Liver (tissue), 9 donors: ENCODE data around the gene TESK2. TPM values are rescaled to one million over a fixed set of nuclear protein-coding genes. Genes with fewer than 3 reads are reported as not detected.

Source experiments
- DNase-seq: peaks from one replicate; pipeline ENCODE4 v3.0.0-alpha.2; 2017; ENCODE audit warnings: low spot score
- H3K27ac ChIP-seq, 2 donors: one replicate each; pipeline ENCODE4 v1.7.0; 2013; ENCODE audit warnings: inconsistent platforms in 2 of 2, low read length in 2 of 2, control low read depth in 1 of 2, low read depth in 1 of 2, mild to moderate bottlenecking in 1 of 2
- H3K27me3 ChIP-seq, 4 donors: one replicate each; pipeline versions ENCODE4 v1.6.1 to v1.7.0; 2013; ENCODE audit warnings: low read length in 3 of 4, inconsistent platforms in 1 of 4, mild to moderate bottlenecking in 1 of 4, moderate library complexity in 1 of 4; ENCODE audit not compliant: control insufficient read depth in 4 of 4, insufficient read depth in 4 of 4
- H3K36me3 ChIP-seq, 4 donors: one replicate each; pipeline versions ENCODE4 v1.6.1 to v1.7.0; 2013; ENCODE audit warnings: low read length in 3 of 4, mild to moderate bottlenecking in 3 of 4, low read depth in 1 of 4, moderate library complexity in 1 of 4; ENCODE audit not compliant: control insufficient read depth in 4 of 4, insufficient read depth in 3 of 4
- H3K4me1 ChIP-seq, 4 donors: one replicate each; pipeline versions ENCODE4 v1.6.1 to v1.7.0; 2013; ENCODE audit warnings: low read length in 3 of 4, mild to moderate bottlenecking in 3 of 4, moderate library complexity in 1 of 4; ENCODE audit not compliant: control insufficient read depth in 4 of 4, insufficient read depth in 4 of 4
- H3K4me3 ChIP-seq, 3 donors: one replicate each; pipeline versions ENCODE4 v1.6.1 to v1.7.0; 2013; ENCODE audit warnings: low read length in 3 of 3, control low read depth in 1 of 3, low read depth in 1 of 3, mild to moderate bottlenecking in 1 of 3
- H3K9ac ChIP-seq, 2 donors: one replicate each; pipeline ENCODE4 v1.7.0; 2013; ENCODE audit warnings: low read length in 2 of 2, mild to moderate bottlenecking in 2 of 2, moderate library complexity in 2 of 2, control low read depth in 1 of 2, low read depth in 1 of 2
- H3K9me3 ChIP-seq, 4 donors: one replicate each; pipeline versions ENCODE4 v1.6.1 to v1.7.0; 2013; ENCODE audit warnings: low read length in 3 of 4; ENCODE audit not compliant: control insufficient read depth in 4 of 4
- ATF3 ChIP-seq: IDR thresholded peaks from 2 replicates; pipeline ENCODE4 v1.6.1; 2016; ENCODE audit warnings: antibody characterized with exemption
- CTCF ChIP-seq: fragments of 150-350 bp; IDR thresholded peaks from 2 replicates; pipeline ENCODE4 v1.5.1; 2017; ENCODE audit warnings: improper control_type of control experiment, low read depth, low read length; ENCODE audit not compliant: missing input control
- EGR1 ChIP-seq, 2 donors: IDR thresholded peaks; 2 replicates each; pipeline ENCODE4 v1.6.1; 2016 to 2018; ENCODE audit warnings: antibody characterized with exemption in 2 of 2, low read depth in 2 of 2
- FOXA1 ChIP-seq: IDR thresholded peaks from 2 replicates; pipeline ENCODE4 v1.6.1; 2016; ENCODE audit warnings: antibody characterized with exemption
- FOXA2 ChIP-seq: IDR thresholded peaks from 2 replicates; pipeline ENCODE4 v1.6.1; 2016; ENCODE audit warnings: antibody characterized with exemption
- GABPA ChIP-seq, 2 donors: IDR thresholded peaks in 1 of 2; conservative IDR thresholded peaks in 1 of 2; 2 replicates each; pipeline ENCODE4 v1.6.1; 2016; ENCODE audit warnings: antibody characterized with exemption in 2 of 2, mild to moderate bottlenecking in 1 of 2, moderate library complexity in 1 of 2
- HNF4A ChIP-seq, 2 donors: conservative IDR thresholded peaks; 2 replicates each; pipeline ENCODE4 v1.6.1; 2016; ENCODE audit warnings: antibody characterized with exemption in 2 of 2, mild to moderate bottlenecking in 2 of 2
- HNF4G ChIP-seq: IDR thresholded peaks from 2 replicates; pipeline ENCODE4 v1.6.1; 2016; ENCODE audit warnings: antibody characterized with exemption
- MAX ChIP-seq: IDR thresholded peaks from 2 replicates; pipeline ENCODE4 v1.6.1; 2016; ENCODE audit warnings: antibody characterized with exemption
- RAD21 ChIP-seq, 2 donors: IDR thresholded peaks; 2 replicates each; pipeline ENCODE4 v1.6.1; 2016; ENCODE audit warnings: antibody characterized with exemption in 2 of 2, mild to moderate bottlenecking in 2 of 2
- REST ChIP-seq: IDR thresholded peaks from 2 replicates; pipeline ENCODE4 v1.6.1; 2016; ENCODE audit warnings: antibody characterized with exemption, mild to moderate bottlenecking
- RXRA ChIP-seq, 2 donors: IDR thresholded peaks; 2 replicates each; pipeline ENCODE4 v1.6.1; 2017 to 2018; ENCODE audit warnings: antibody characterized with exemption in 2 of 2, mild to moderate bottlenecking in 1 of 2
- SP1 ChIP-seq: IDR thresholded peaks from 2 replicates; pipeline ENCODE4 v1.6.1; 2018; ENCODE audit warnings: antibody characterized with exemption, mild to moderate bottlenecking
- TAF1 ChIP-seq: conservative IDR thresholded peaks from 2 replicates; pipeline ENCODE4 v1.6.1; 2016; ENCODE audit warnings: antibody characterized with exemption, mild to moderate bottlenecking
- YY1 ChIP-seq: IDR thresholded peaks from 2 replicates; pipeline ENCODE4 v1.6.1; 2016; ENCODE audit warnings: antibody characterized with exemption, mild to moderate bottlenecking
- ZBTB33 ChIP-seq: IDR thresholded peaks from 2 replicates; pipeline ENCODE4 v1.6.1; 2016; ENCODE audit warnings: antibody characterized with exemption
- WGBS: extraction: QIAGEN DNeasy Blood & Tissue Kit; methylation state at CpG from one replicate; pipeline ENCODE4 v1.1.7; 2013; 5-methylcytosine and 5-hydroxymethylcytosine counted together
- polyA plus RNA-seq, 2 donors: library from polyadenylated mRNA; stranded (reverse) in 1 of 2; unstranded in 1 of 2; fragments of 200-250 nt in 1 of 2; fragments of >200 nt in 1 of 2; fragmentation: Nextera tagmentation in 1 of 2; extraction: Ambion mirVana in 1 of 2; gene quantifications; one replicate each; pipeline versions ENCODE4 v1.2.1 to v1.2.3, GENCODE V29; 2013 to 2015
- total RNA-seq, 2 donors: library from RNA; depleted of rRNA; stranded (reverse); fragments of >200 nt; gene quantifications; one replicate each; pipeline ENCODE4 v1.2.3, GENCODE V29; 2014
- donor health status: healthy.
- donor health status: healthy.
- donor health status: healthy.
- donor health status: healthy.
- donor health status: healthy.

TESK2 gene
- total and polyA plus RNA-seq, 4 donors, result 2.4 to 8.2 (median 5.2) TPM

- WGBS, result 95% methylated on average over 2 of the region's 2 CpGs
- H3K9ac ChIP-seq, result no peak overlapping the region
- no peaks in the 10 kb centered on the region for H3K36me3 ChIP-seq
- TF ChIP-seq TAF1 (no peak), CTCF (no peak), SP1 (no peak), MAX (no peak), EGR1 (IDR thresholded peaks at IDR 0.05; ENCODE audit: low read depth in 2 of 2) (no peak), GABPA (IDR thresholded peaks at IDR 0.05 in 1 of 2, conservative IDR thresholded peaks at IDR 0.05 in 1 of 2) (no peak), FOXA2 (no peak), FOXA1 (no peak), HNF4G (no peak), ZBTB33 (no peak), RAD21 (IDR thresholded peaks at IDR 0.05) (no peak), REST (no peak), HNF4A (conservative IDR thresholded peaks at IDR 0.05) (no peak), YY1 (no peak), RXRA (IDR thresholded peaks at IDR 0.05) (no peak), ATF3 (no peak)
- no peaks in the 10 kb centered on the region for H3K27me3 ChIP-seq
- DNase-seq, result no peak
- H3K4me1 ChIP-seq, result peaks cover 7 to 34% (median 18%) of the 10 kb centered on the region in 4 donors
- no peaks in the 10 kb centered on the region for H3K9me3 ChIP-seq
- no peak overlapping the region for H3K4me3 ChIP-seq
- no peak overlapping the region for H3K27ac ChIP-seq
Measured at GRCh38 chr1:45405636-45406035, 85.3 kb downstream of the TESK2 start.

- no peak overlapping the region for H3K4me3 ChIP-seq
Measured at GRCh38 chr1:45403718-45404117, 87.2 kb downstream of the TESK2 start.

More at GRCh38 chr1:45403718-45404117, 87.2 kb downstream of the TESK2 start:
- Histone ChIP-seq H3K9me3 (no peaks in the 10 kb centered on the region), H3K36me3 (no peaks in the 10 kb centered on the region), H3K27ac (peak overlapping the region; percentile 35 to 46), H3K27me3 (no peaks in the 10 kb centered on the region), H3K9ac (peak overlapping the region in 1 of 2 donors; percentile 39), H3K4me1 (peaks cover 5 to 34% (median 18%) of the 10 kb centered on the region in 4 donors)
- 80% methylated on average over 1 of the region's 1 CpG for WGBS
- TF ChIP-seq REST (no peak), RAD21 (IDR thresholded peaks at IDR 0.05) (no peak), SP1 (no peak), ZBTB33 (no peak)
- no peak for DNase-seq
